ENCODE results near the gene RPS6KA5. TPM values are rescaled to one million over a fixed set of nuclear protein-coding genes. Genes with fewer than 3 reads are reported as not detected.

Gene RPS6KA5
- total RNA-seq, 4 donors from 2014 or later: 5.8 to 18.4 (median 9.8) TPM

GRCh38 chr14:90880282-90880681 is 180.2 kb downstream of the RPS6KA5 start:
- ATAC-seq (no peak), DNase-seq (no peak)
- intact Hi-C loops (cut with DNase I; ENCODE audit: low total_unique reads) (no loop called here), in situ Hi-C loops (cut with MboI; ENCODE audit: low sequenced_read_pairs in 4 of 4) (no loop called here)
- H3K27ac ChIP-seq: no peak overlapping the region
- H3K4me3 ChIP-seq: no peak overlapping the region
- no peaks in the 10 kb centered on the region for H3K4me1 ChIP-seq
- no peaks in the 10 kb centered on the region for H3K9me3 ChIP-seq
- H3K36me3 ChIP-seq: no peaks in the 10 kb centered on the region
- no peaks in the 10 kb centered on the region for H3K27me3 ChIP-seq
- no peak for TF ChIP-seq POLR2A (IDR thresholded peaks at IDR 0.05)
- TF ChIP-seq, protein P1, sequence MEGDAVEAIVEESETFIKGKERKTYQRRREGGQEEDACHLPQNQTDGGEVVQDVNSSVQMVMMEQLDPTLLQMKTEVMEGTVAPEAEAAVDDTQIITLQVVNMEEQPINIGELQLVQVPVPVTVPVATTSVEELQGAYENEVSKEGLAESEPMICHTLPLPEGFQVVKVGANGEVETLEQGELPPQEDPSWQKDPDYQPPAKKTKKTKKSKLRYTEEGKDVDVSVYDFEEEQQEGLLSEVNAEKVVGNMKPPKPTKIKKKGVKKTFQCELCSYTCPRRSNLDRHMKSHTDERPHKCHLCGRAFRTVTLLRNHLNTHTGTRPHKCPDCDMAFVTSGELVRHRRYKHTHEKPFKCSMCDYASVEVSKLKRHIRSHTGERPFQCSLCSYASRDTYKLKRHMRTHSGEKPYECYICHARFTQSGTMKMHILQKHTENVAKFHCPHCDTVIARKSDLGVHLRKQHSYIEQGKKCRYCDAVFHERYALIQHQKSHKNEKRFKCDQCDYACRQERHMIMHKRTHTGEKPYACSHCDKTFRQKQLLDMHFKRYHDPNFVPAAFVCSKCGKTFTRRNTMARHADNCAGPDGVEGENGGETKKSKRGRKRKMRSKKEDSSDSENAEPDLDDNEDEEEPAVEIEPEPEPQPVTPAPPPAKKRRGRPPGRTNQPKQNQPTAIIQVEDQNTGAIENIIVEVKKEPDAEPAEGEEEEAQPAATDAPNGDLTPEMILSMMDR (IDR thresholded peaks at IDR 0.05 in 4 of 5, conservative IDR thresholded peaks at IDR 0.05 in 1 of 5): no peak

DNA sequence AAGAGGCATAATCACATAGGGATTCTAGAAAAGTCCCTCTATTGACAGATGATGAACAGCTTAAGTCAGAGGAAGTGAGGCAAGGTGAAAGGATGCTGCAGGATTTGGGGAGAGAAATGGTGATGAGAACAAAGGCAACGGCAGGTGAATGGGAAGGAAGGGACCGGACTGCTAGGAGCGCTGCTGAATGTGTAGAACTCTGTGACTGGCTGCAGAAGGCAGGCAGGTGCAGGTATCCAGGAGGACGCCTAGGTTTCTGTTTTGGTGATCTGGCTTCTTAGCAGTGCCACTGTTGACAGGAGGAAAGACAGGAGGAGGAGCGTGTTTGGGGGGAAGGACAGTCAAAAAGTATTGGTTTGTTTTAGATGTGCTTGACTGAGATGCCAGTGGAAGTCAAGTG is 185.8 kb downstream of the RPS6KA5 start:
- peaks cover 0 to 17% of the 10 kb centered on the region in 2 donors for H3K4me1 ChIP-seq
- H3K27me3 ChIP-seq: no peaks in the 10 kb centered on the region
- no peak overlapping the region for H3K4me3 ChIP-seq
- intact Hi-C loops (cut with DNase I; ENCODE audit: low total_unique reads): no loop called here
- peaks cover 0 to 11% of the 10 kb centered on the region in 2 donors for H3K36me3 ChIP-seq
- H3K27ac ChIP-seq: no peak overlapping the region
- no peaks in the 10 kb centered on the region for H3K9me3 ChIP-seq
- TF ChIP-seq, protein P1 (IDR thresholded peaks at IDR 0.05 in 4 of 5, conservative IDR thresholded peaks at IDR 0.05 in 1 of 5): no peak
- TF ChIP-seq POLR2A (IDR thresholded peaks at IDR 0.05): no peak
- no peak for ATAC-seq
- in situ Hi-C loops (cut with MboI; ENCODE audit: low sequenced_read_pairs in 4 of 4): no loop called here
- DNase-seq: no peak

DNA sequence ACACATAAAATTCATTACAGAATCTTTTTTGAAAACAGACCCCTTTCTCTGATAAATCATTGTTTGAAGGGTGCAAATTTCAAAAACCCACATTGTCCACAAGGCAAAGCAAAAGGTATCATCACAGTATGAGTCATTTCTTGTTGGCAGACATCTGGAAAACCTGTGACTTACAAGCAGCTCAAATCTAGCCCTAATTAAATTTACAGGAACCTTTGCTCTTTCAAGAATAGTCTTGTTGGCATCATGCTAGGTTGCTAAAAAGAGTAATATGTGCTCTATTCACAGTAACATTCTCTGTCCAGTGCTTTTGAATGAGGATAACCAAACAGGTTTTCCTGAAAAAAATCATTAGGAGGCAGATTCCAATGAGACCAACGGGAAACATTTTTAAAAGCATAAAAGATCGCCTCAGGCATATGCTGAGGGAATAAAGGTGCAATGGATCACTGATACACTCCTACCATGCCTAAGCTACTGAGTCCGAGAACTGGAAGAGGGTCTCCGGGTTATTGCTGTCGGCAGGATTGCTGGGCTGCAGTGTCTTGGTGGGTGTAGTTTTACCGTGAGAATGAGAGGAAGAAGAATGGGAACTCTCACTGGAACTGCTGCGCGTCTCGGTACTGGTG is 188.7 kb downstream of the RPS6KA5 start:
- Histone ChIP-seq H3K9me3 (no peaks in the 10 kb centered on the region), H3K4me3 (peak overlapping the region in 1 of 4 donors; percentile 3), H3K27me3 (no peaks in the 10 kb centered on the region), H3K36me3 (peaks cover 0 to 11% of the 10 kb centered on the region in 2 donors), H3K27ac (peak overlapping the region in 3 of 4 donors; percentile 57 to 71 (median 62)), H3K4me1 (peaks cover 11 to 29% of the 10 kb centered on the region in 2 donors)
- TF ChIP-seq, protein P1 (IDR thresholded peaks at IDR 0.05 in 4 of 5, conservative IDR thresholded peaks at IDR 0.05 in 1 of 5): no peak
- no peak for TF ChIP-seq POLR2A (IDR thresholded peaks at IDR 0.05)
- DNase-seq: peak in 1 of 2 donors; percentile 21
- in situ Hi-C loops (cut with MboI; ENCODE audit: low sequenced_read_pairs in 4 of 4): no loop called here
- ATAC-seq: peak; percentile 95 to 97
- intact Hi-C loops (cut with DNase I; ENCODE audit: low total_unique reads): no loop called here

DNA sequence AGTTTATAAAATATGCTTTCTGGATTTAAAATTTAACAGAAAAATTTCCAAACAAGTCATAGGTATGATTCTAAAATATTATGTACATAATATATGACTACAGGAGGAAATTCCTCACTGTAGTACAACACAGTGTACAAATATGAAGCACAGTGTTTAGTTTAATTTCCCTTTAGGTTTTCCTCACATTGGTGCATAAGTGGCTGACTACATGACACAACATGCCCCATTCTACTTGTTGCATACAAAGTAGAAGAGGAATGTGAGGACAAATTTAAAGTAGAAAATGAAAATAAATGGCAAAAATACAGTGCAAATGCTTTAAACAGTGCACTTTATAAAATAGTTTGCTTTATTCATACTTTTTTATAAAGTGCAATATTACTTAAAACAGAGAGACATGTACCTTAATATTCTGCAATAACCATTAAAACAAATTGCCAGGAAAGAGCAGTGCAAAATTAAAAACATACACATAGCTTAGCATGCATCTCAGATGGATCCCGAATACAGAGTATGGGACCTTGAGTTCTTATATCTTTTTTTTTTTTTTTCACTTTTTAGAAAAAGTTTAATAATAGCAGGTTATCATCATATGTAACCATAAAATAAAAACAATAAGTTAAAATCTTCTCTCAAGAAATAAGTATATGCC is 189.4 kb downstream of the RPS6KA5 start:
- no peak for DNase-seq
- Histone ChIP-seq H3K27ac (peak overlapping the region in 2 of 4 donors; percentile 62 to 71), H3K36me3 (peaks cover 0 to 11% of the 10 kb centered on the region in 2 donors), H3K9me3 (no peaks in the 10 kb centered on the region), H3K4me1 (peaks cover 13 to 32% of the 10 kb centered on the region in 2 donors), H3K27me3 (no peaks in the 10 kb centered on the region), H3K4me3 (no peak overlapping the region)
- intact Hi-C loops (cut with DNase I; ENCODE audit: low total_unique reads): no loop called here
- in situ Hi-C loops (cut with MboI; ENCODE audit: low sequenced_read_pairs in 4 of 4): no loop called here
- TF ChIP-seq POLR2A (IDR thresholded peaks at IDR 0.05): no peak
- TF ChIP-seq, protein P1 (IDR thresholded peaks at IDR 0.05 in 4 of 5, conservative IDR thresholded peaks at IDR 0.05 in 1 of 5): no peak
- ATAC-seq: no peak

All from gastrocnemius medialis (tissue), 4 donors.